GM12878 (cell line): Measurements from ENCODE around the gene ZBTB48. TPM values are rescaled to one million over a fixed set of nuclear protein-coding genes. Genes with fewer than 3 reads are reported as not detected.
A peak's percentile ranks its signal among the peaks of the same experiment; 100 is the strongest.

Experiments used
- ATAC-seq: fragments of 200-7000 bp; cut with Tn5 transposase; 3 replicates; pipeline ENCODE4 v1.9.1; 2020; ENCODE audit warnings: mild to moderate bottlenecking, moderate library complexity
- BruUV-seq: library from RNA; stranded (reverse); fragments of 400-500 nt; replicated peaks from 2 replicates; lab custom pipeline; 2021; lab: Mats Ljungman, UMichigan
- CTCF ChIA-PET: fragments of 300-600 bp; sonication (Branson Sonifier 250); formaldehyde crosslinking; extraction: SDS; loops from one replicate; lab custom pipeline; 2021; ENCODE audit warnings: inconsistent platforms; lab: Yijun Ruan, JAX
- POLR2A ChIA-PET: fragments of 350-600 bp; formaldehyde crosslinking; extraction: SDS; loops from one replicate; lab custom pipeline; 2021; ENCODE audit warnings: inconsistent platforms; lab: Charles Lee
- RAD21 ChIA-PET: fragments of 300-600 bp; sonication (Branson Sonifier 250); formaldehyde crosslinking; loops from one replicate; lab custom pipeline; 2023; ENCODE audit warnings: antibody characterized with exemption; ENCODE audit not compliant: unreplicated experiment; lab: Charles Lee
- SMC1A ChIA-PET: fragments of 300-600 bp; sonication (Branson Sonifier 250); formaldehyde crosslinking; loops from one replicate; lab custom pipeline; 2023; ENCODE audit not compliant: unreplicated experiment, uncharacterized antibody; lab: Charles Lee
- DNase-seq: peaks from one replicate; pipeline ENCODE4 v3.0.0-alpha.2; 2011; ENCODE audit warnings: low read depth, low spot score
- FAIRE-seq: peaks from 3 replicates; lab custom pipeline; 2011; peaks lifted over from hg19 to GRCh38; lab: Jason Lieb, UNC
- H2AFZ ChIP-seq: 2 replicates; pipeline ENCODE4 v1.6.0; 2011; ENCODE audit warnings: low read depth, low read length, control low read depth; ENCODE audit not compliant: control insufficient read depth
- H3K27ac ChIP-seq: 2 replicates; pipeline ENCODE4 v1.5.1; 2011; ENCODE audit warnings: control low read depth; ENCODE audit not compliant: control insufficient read depth, insufficient read depth
- H3K27me3 ChIP-seq, 2 experiments: replicated peaks in 1 of 2; 2 replicates each; pipeline versions ENCODE4 v1.6.0 to v1.6.1; 2011; ENCODE audit warnings: low read length in 1 of 2; ENCODE audit not compliant: control insufficient read depth in 2 of 2, insufficient read depth in 2 of 2
- H3K36me3 ChIP-seq, 2 experiments: 2 replicates each; pipeline ENCODE4 v1.5.1; 2011; ENCODE audit warnings: low read length in 1 of 2; ENCODE audit not compliant: control insufficient read depth in 2 of 2, insufficient read depth in 2 of 2
- H3K4me1 ChIP-seq: 2 replicates; pipeline ENCODE4 v1.6.1; 2011; ENCODE audit warnings: mild to moderate bottlenecking, low read length, moderate library complexity, mixed read lengths; ENCODE audit not compliant: control insufficient read depth, insufficient read depth
- H3K4me2 ChIP-seq: 2 replicates; pipeline ENCODE4 v1.6.0; 2011; ENCODE audit warnings: control low read depth; ENCODE audit not compliant: control insufficient read depth, insufficient read depth
- H3K4me3 ChIP-seq: fragments of 200-600 bp; sonication (generic); 2 replicates; pipeline ENCODE4 v1.5.1; 2016
- H3K79me2 ChIP-seq: 2 replicates; pipeline ENCODE4 v1.6.0; 2011; ENCODE audit warnings: low read length; ENCODE audit not compliant: control insufficient read depth, insufficient read depth
- H3K9ac ChIP-seq: 2 replicates; pipeline ENCODE4 v1.8.0; 2011; ENCODE audit warnings: low read length, control low read depth, mixed read lengths; ENCODE audit not compliant: control insufficient read depth, insufficient read depth
- H3K9me3 ChIP-seq: replicated peaks from 3 replicates; pipeline ENCODE4 v1.5.1; 2011; ENCODE audit warnings: mild to moderate bottlenecking, low read length; ENCODE audit not compliant: control insufficient read depth, insufficient read depth
- H4K20me1 ChIP-seq: 2 replicates; pipeline ENCODE4 v1.6.0; 2011; ENCODE audit not compliant: control insufficient read depth, insufficient read depth
- BACH1 ChIP-seq: fragments of 450-650 bp; IDR thresholded peaks from 2 replicates; pipeline ENCODE4 v1.6.1; 2017; ENCODE audit warnings: mild to moderate bottlenecking, borderline replicate concordance
- BRCA1 ChIP-seq: IDR thresholded peaks from 2 replicates; pipeline ENCODE4 v1.6.1; 2011; ENCODE audit warnings: low read depth, low read length, improper control_type of control experiment
- CEBPB ChIP-seq, 2 experiments: fragments of 150-350 bp in 1 of 2; IDR thresholded peaks; 2 replicates each; pipeline ENCODE4 v1.6.1; 2012 to 2014; ENCODE audit warnings: low read depth in 2 of 2, low read length in 2 of 2, borderline replicate concordance in 1 of 2, inconsistent platforms in 1 of 2
- MYB ChIP-seq: fragments of 150-350 bp; IDR thresholded peaks from 2 replicates; pipeline ENCODE4 v1.6.1; 2014; ENCODE audit warnings: mild to moderate bottlenecking, low read depth, low read length, borderline replicate concordance
- NFIC ChIP-seq: IDR thresholded peaks from 2 replicates; pipeline ENCODE4 v1.6.1; 2012; ENCODE audit warnings: low read depth, mild to moderate bottlenecking, inconsistent platforms, low read length, moderate library complexity
- NR2C2 ChIP-seq: IDR thresholded peaks from 2 replicates; pipeline ENCODE4 v1.6.1; 2011; ENCODE audit warnings: borderline replicate concordance, low read depth; ENCODE audit not compliant: control insufficient read depth, insufficient read length
- PAX5 ChIP-seq: IDR thresholded peaks from 2 replicates; pipeline ENCODE4 v1.6.1; 2011; ENCODE audit warnings: low read depth, low read length, borderline replicate concordance
- SP1 ChIP-seq: IDR thresholded peaks from one replicate; pipeline ENCODE4 v1.6.1; 2011; ENCODE audit warnings: low read depth, low read length
- WRNIP1 ChIP-seq: IDR thresholded peaks from 2 replicates; pipeline ENCODE4 v1.6.1; 2011; ENCODE audit warnings: low read depth, low read length, improper control_type of control experiment, borderline replicate concordance
- ZNF207 ChIP-seq: fragments of 450-650 bp; IDR thresholded peaks from 2 replicates; pipeline ENCODE4 v1.6.1; 2014; ENCODE audit warnings: antibody characterized with exemption, mild to moderate bottlenecking, borderline replicate concordance
- ZNF384 ChIP-seq: IDR thresholded peaks from 2 replicates; pipeline ENCODE4 v1.6.1; 2012; ENCODE audit warnings: low read depth, mild to moderate bottlenecking, low read length, improper control_type of control experiment, borderline replicate concordance
- WGBS: methylation state at CpG from one replicate; pipeline ENCODE4 v1.1.6; 2016; ENCODE audit warnings: low lambda C conversion rate; ENCODE audit not compliant: insufficient replicate concordance, insufficient coverage; ENCODE audit errors: missing lambda C conversion rate; 5-methylcytosine and 5-hydroxymethylcytosine counted together
- in situ Hi-C: fragments of 300-500 bp; cut with MboI; formaldehyde crosslinking; loops from 9 replicates; pipeline ENCODE4 v1.14.3; 2018; ENCODE audit warnings: mixed read lengths
- intact Hi-C: fragments of 100-400 bp; cut with micrococcal nuclease; formaldehyde crosslinking; loops from one replicate; pipeline ENCODE4 v1.14.2; 2022; ENCODE audit not compliant: unreplicated experiment
- polyA plus RNA-seq, 11 experiments: library from polyadenylated mRNA; depleted of rRNA in 4 of 11; unstranded in 6 of 11; stranded (reverse) in 5 of 11; fragments of >200 nt; fragmentation: Nextera tagmentation in 4 of 11; fragmentation: Illumina TruSeq in 1 of 11; extraction: Ambion mirVana in 4 of 11; extraction: Trizol in 1 of 11; gene quantifications; 1 replicate in 1 of 11; 2 replicates in 10 of 11; pipeline versions ENCODE4 v1.2.1 to v1.2.3, GENCODE V29; 2011 to 2016; ENCODE audit warnings: inconsistent platforms in 2 of 11, missing spikeins in 2 of 11, low read depth in 1 of 11
- total RNA-seq, 4 experiments: library from RNA; depleted of rRNA in 3 of 4; stranded (reverse); fragments of >200 nt in 3 of 4; fragmentation: Illumina TruSeq in 1 of 4; extraction: Trizol in 1 of 4; gene quantifications; 2 replicates each; pipeline versions ENCODE4 v1.2.1 to v1.2.3, GENCODE V29; 2013 to 2021
- TF ChIP-seq, protein P1 (sequence below): fragments of 450-650 bp; IDR thresholded peaks from 2 replicates; pipeline ENCODE4 v1.6.1; 2018; ENCODE audit warnings: mild to moderate bottlenecking, low read depth, moderate library complexity; ENCODE audit not compliant: partially characterized antibody
- TF ChIP-seq, protein P2 (sequence below): fragments of 450-650 bp; IDR thresholded peaks from 2 replicates; pipeline ENCODE4 v1.6.1; 2016; ENCODE audit warnings: mild to moderate bottlenecking
- TF ChIP-seq, protein P3 (sequence below): fragments of 150-350 bp; IDR thresholded peaks from 2 replicates; pipeline ENCODE4 v1.6.1; 2014; ENCODE audit warnings: mild to moderate bottlenecking, low read depth, low read length
- TF ChIP-seq, protein P4 (sequence below): fragments of 450-650 bp; conservative IDR thresholded peaks from 2 replicates; pipeline ENCODE4 v1.6.1; 2017; ENCODE audit warnings: mild to moderate bottlenecking, moderate library complexity

ZBTB48 gene
- total and polyA plus RNA-seq, 10 of the 15 experiments (the other 5 are each of a cell fraction or from before 2014, with no cell fraction given) = 1.00 to 25.3 (median 16.7) TPM

DNA sequence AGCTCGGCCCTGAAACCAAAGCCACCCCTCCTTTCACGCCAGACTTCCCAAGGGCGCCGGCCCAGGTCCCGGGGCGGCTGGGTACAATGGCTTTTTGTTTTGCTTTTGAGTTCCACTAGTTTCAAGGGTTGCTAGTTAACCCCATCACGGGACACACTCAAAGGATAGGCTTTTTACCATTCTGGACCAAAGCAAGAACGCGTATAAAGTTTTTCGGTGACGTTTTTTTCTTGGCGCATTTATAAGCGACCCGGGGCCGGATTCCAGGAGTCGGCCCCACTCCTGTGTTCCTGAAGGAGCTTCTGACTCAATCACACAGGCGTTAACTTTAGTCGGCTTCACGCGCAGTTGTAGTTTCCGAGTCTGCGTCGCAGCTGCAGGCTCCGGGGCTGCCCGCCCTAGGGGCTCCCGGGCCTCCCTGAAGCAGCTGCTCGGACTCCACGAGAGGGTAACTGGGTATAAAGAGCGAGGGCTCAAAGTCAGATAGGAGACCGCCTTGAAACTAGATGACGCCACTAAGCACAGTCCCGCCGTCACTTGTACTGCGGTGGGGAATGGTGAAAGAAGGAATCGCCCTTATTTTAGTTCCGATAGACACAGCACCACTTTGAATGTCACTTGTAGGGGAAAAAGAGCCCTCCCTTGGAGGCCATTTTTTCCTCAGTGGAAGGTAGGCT, 23.6 kb downstream of the ZBTB48 start:
- in situ Hi-C loops (no loop called here), intact Hi-C loops (no loop called here)
- Histone ChIP-seq H4K20me1 (no peaks in the 10 kb centered on the region), H2AFZ (peak overlapping the region; percentile 70), H3K36me3 (peaks cover 0 to 2% of the 10 kb centered on the region in 2 experiments; a peak in 1 of 4 replicates), H3K4me2 (peak overlapping the region; percentile 100), H3K9me3 (no peaks in the 10 kb centered on the region), H3K9ac (peak overlapping the region; percentile 84), H3K79me2 (peaks cover 36% of the 10 kb centered on the region), H3K4me3 (peak overlapping the region; percentile 94), H3K27me3 (no peaks in the 10 kb centered on the region), H3K27ac (peak overlapping the region; percentile 79), H3K4me1 (peaks cover 13% of the 10 kb centered on the region)
- BruUV-seq = no TSS peak
- ChIA-PET SMC1A (interaction anchor here (0.9 kb wide), 1 partner anchor 9 kb away, joined by 3 read pairs; no protein-coding TSS in a partner anchor), POLR2A (interaction anchor here (0.9 kb wide), 2 partner anchors 9 to 13 kb away, joined by 3 read pairs; no protein-coding TSS in a partner anchor), RAD21 (no interaction called here), CTCF (interaction anchor here (1.0 to 5.4 kb wide), 2 partner anchors 9 to 49 kb away, joined by 3 to 39 read pairs; partner anchors contain the start of genes NOL9 and TAS1R1)
- FAIRE-seq = no peak
- WGBS = 3% methylated on average over 36 of the region's 36 CpGs
- ATAC-seq = peak; percentile 42
- DNase-seq = no peak
- TF ChIP-seq, protein P1, sequence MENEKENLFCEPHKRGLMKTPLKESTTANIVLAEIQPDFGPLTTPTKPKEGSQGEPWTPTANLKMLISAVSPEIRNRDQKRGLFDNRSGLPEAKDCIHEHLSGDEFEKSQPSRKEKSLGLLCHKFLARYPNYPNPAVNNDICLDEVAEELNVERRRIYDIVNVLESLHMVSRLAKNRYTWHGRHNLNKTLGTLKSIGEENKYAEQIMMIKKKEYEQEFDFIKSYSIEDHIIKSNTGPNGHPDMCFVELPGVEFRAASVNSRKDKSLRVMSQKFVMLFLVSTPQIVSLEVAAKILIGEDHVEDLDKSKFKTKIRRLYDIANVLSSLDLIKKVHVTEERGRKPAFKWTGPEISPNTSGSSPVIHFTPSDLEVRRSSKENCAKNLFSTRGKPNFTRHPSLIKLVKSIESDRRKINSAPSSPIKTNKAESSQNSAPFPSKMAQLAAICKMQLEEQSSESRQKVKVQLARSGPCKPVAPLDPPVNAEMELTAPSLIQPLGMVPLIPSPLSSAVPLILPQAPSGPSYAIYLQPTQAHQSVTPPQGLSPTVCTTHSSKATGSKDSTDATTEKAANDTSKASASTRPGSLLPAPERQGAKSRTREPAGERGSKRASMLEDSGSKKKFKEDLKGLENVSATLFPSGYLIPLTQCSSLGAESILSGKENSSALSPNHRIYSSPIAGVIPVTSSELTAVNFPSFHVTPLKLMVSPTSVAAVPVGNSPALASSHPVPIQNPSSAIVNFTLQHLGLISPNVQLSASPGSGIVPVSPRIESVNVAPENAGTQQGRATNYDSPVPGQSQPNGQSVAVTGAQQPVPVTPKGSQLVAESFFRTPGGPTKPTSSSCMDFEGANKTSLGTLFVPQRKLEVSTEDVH = no peak
- no peak for TF ChIP-seq NR2C2
- TF ChIP-seq ZNF207 = 0 out of 2 replicates have a peak, but pooled peaks have one; percentile 48
- TF ChIP-seq, protein P2, sequence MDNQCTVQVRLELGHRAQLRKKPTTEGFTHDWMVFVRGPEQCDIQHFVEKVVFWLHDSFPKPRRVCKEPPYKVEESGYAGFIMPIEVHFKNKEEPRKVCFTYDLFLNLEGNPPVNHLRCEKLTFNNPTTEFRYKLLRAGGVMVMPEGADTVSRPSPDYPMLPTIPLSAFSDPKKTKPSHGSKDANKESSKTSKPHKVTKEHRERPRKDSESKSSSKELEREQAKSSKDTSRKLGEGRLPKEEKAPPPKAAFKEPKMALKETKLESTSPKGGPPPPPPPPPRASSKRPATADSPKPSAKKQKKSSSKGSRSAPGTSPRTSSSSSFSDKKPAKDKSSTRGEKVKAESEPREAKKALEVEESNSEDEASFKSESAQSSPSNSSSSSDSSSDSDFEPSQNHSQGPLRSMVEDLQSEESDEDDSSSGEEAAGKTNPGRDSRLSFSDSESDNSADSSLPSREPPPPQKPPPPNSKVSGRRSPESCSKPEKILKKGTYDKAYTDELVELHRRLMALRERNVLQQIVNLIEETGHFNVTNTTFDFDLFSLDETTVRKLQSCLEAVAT = no peak
- no peak for TF ChIP-seq SP1
- TF ChIP-seq, protein P3, sequence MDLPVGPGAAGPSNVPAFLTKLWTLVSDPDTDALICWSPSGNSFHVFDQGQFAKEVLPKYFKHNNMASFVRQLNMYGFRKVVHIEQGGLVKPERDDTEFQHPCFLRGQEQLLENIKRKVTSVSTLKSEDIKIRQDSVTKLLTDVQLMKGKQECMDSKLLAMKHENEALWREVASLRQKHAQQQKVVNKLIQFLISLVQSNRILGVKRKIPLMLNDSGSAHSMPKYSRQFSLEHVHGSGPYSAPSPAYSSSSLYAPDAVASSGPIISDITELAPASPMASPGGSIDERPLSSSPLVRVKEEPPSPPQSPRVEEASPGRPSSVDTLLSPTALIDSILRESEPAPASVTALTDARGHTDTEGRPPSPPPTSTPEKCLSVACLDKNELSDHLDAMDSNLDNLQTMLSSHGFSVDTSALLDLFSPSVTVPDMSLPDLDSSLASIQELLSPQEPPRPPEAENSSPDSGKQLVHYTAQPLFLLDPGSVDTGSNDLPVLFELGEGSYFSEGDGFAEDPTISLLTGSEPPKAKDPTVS = no peak
- no peak for TF ChIP-seq ZNF384
- TF ChIP-seq, protein P4, sequence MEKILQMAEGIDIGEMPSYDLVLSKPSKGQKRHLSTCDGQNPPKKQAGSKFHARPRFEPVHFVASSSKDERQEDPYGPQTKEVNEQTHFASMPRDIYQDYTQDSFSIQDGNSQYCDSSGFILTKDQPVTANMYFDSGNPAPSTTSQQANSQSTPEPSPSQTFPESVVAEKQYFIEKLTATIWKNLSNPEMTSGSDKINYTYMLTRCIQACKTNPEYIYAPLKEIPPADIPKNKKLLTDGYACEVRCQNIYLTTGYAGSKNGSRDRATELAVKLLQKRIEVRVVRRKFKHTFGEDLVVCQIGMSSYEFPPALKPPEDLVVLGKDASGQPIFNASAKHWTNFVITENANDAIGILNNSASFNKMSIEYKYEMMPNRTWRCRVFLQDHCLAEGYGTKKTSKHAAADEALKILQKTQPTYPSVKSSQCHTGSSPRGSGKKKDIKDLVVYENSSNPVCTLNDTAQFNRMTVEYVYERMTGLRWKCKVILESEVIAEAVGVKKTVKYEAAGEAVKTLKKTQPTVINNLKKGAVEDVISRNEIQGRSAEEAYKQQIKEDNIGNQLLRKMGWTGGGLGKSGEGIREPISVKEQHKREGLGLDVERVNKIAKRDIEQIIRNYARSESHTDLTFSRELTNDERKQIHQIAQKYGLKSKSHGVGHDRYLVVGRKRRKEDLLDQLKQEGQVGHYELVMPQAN = peak; percentile 6; the same call in 1 of the 2 replicates
- TF ChIP-seq PAX5 = no peak
- TF ChIP-seq BRCA1 = no peak
- TF ChIP-seq BACH1 = 0 out of 2 replicates have a peak, but pooled peaks have one; percentile 11
- no peak for TF ChIP-seq NFIC
- TF ChIP-seq MYB = no peak
- no peak for TF ChIP-seq WRNIP1
- TF ChIP-seq CEBPB (IDR thresholded peaks at IDR 0.05; ENCODE audit: borderline replicate concordance in 1 of 2, low read depth in 2 of 2, low read length in 2 of 2) = no peak
